ENCODE results near the gene HES2.

DNA sequence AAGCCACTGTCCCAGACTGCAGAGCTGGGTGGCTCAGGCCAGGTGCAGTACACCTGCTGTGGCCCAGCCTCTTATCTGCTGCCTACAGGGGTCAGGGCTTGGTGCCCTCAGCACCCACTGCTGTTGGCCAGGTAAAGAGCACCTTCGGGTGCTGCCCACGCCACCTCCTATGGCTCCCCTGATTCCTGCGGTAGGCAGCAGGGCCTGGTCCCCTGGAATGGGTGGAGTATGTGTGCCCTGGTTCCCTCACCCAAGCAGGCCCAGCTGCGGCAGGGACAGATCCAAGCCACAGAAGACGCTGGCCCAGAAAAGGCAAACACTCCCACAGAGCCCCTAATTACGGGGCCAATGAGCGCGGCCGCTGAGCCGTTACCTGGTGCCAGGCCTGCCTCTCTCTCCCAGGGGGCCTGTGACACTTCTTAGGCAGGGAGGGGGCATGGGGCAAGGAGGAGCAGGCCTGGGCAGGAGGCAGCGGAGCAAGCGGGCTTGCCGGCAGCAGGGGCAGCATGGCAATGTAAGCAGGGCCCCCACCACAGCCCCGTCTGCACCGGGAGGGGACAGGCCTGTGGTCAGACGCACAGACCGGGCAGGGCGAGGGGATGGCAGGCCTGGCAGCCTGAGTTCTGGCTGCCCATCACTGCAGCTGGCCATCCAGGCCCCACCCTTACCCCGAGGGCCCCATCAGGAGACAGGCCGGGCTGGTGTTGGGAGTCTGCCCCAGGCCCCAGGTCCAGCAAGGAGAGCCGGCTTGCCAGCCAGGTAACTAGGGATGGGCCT, 23.8 kb upstream of the HES2 start:
- TF ChIP-seq FOXP2 (optimal IDR thresholded peaks at IDR 0.05; ENCODE audit: control extremely low read depth, extremely low read length, insufficient read depth): no peak
- TF ChIP-seq POLR2AphosphoS5 (IDR thresholded peaks at IDR 0.05; ENCODE audit: borderline replicate concordance, low read depth, low read length): no peak
- no peak for TF ChIP-seq EZH2 (IDR thresholded peaks at IDR 0.05)

Measured in SK-N-MC (cell line).